Measurements from ENCODE around the gene NANOS3.

Gene NANOS3

DNA sequence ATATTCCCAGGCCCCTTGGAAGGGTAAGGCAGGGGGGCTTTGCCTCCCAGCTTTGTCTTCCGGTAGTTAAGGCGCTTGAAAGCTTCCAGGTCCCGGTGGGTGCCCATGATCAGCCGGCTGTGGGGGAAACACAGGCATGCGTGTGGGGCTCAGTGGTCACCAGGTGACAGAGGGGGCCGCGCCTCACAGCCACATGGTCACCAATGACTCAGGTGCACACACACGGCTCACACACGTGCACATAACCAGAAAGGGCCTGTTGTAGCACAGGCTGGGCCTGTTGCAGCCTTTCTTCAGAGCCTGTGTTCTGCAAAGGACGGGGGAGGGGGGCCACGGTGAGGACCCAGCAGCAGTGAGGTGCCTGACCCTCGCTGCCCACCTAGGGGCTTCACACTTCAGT is 5.9 kb downstream of the NANOS3 start:
- H3K9ac ChIP-seq (ENCODE audit: low read length) = no peak overlapping the region
- no peaks in the 10 kb centered on the region for H4K20me1 ChIP-seq (ENCODE audit: insufficient read depth, low read length)
- H3K4me2 ChIP-seq (ENCODE audit: low read length) = no peak overlapping the region
- no peak for TF ChIP-seq CTCF (IDR thresholded peaks at IDR 0.05; ENCODE audit: low read length)
- no peak for TF ChIP-seq EZH2 (IDR thresholded peaks at IDR 0.05; ENCODE audit: borderline replicate concordance, low read length)
- H3K9me3 ChIP-seq (ENCODE audit: low read length) = no peaks in the 10 kb centered on the region
- no peaks in the 10 kb centered on the region for H3K36me3 ChIP-seq (ENCODE audit: insufficient read depth, low read length)
- no peak overlapping the region for H3K27ac ChIP-seq (ENCODE audit: low read depth, low read length, poor library complexity, severe bottlenecking)
- no peaks in the 10 kb centered on the region for H3F3A ChIP-seq (ENCODE audit: insufficient read depth, low read length)
- no peaks in the 10 kb centered on the region for H3K9me2 ChIP-seq (ENCODE audit: low read depth, low read length)
- no peak overlapping the region for H3K4me3 ChIP-seq (ENCODE audit: low read depth, low read length, poor library complexity, severe bottlenecking)
- no peak overlapping the region for H2AFZ ChIP-seq (ENCODE audit: low read length)
- no peaks in the 10 kb centered on the region for H3K79me2 ChIP-seq (ENCODE audit: insufficient read depth, low read length)
- H3K4me1 ChIP-seq (ENCODE audit: insufficient read depth, low read length, severe bottlenecking) = peaks cover 5% of the 10 kb centered on the region
- peaks cover 9% of the 10 kb centered on the region; the same call in 1 of the 2 replicates for H3K27me3 ChIP-seq (ENCODE audit: insufficient read depth, low read length)

DNA sequence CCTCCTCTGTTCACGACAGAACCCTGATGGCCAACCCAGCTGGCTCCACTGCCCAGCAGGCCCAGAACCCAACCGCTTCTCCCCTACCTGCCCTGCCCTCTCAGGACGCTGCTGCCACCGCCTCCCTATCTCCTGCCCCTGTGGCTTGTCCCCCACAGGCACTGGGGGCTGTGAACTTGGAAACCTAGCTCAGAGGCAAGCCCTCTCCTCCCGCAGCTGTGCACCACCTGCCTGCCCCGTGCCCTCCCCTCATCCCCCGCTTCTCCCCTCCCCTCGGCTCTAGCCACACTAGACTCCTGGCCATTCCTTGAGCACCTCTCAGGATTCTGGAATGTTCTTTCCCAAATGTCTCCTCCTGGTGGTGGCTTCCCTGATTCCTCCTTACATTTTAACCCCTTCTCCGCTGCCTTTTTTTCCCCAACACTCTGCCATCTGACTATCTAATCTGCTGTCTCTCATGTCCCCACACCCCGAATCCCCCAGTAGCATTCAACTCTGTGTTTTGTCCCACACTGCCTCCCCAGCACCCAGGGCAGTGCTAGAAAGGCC is 6.7 kb downstream of the NANOS3 start:
- Histone ChIP-seq H3K9me3 (ENCODE audit: low read length) (no peaks in the 10 kb centered on the region), H3K27me3 (ENCODE audit: insufficient read depth, low read length) (peaks cover 9% of the 10 kb centered on the region; the same call in 1 of the 2 replicates), H3K9ac (ENCODE audit: low read length) (no peak overlapping the region), H3K4me3 (ENCODE audit: low read depth, low read length, poor library complexity, severe bottlenecking) (no peak overlapping the region), H3K4me1 (ENCODE audit: insufficient read depth, low read length, severe bottlenecking) (peaks cover 5% of the 10 kb centered on the region), H3K27ac (ENCODE audit: low read depth, low read length, poor library complexity, severe bottlenecking) (no peak overlapping the region), H3K36me3 (ENCODE audit: insufficient read depth, low read length) (no peaks in the 10 kb centered on the region), H3F3A (ENCODE audit: insufficient read depth, low read length) (no peaks in the 10 kb centered on the region), H3K79me2 (ENCODE audit: insufficient read depth, low read length) (no peaks in the 10 kb centered on the region), H3K4me2 (ENCODE audit: low read length) (no peak overlapping the region), H2AFZ (ENCODE audit: low read length) (no peak overlapping the region), H4K20me1 (ENCODE audit: insufficient read depth, low read length) (no peaks in the 10 kb centered on the region), H3K9me2 (ENCODE audit: low read depth, low read length) (no peaks in the 10 kb centered on the region)
- TF ChIP-seq EZH2 (IDR thresholded peaks at IDR 0.05; ENCODE audit: borderline replicate concordance, low read length) = no peak
- TF ChIP-seq CTCF (IDR thresholded peaks at IDR 0.05; ENCODE audit: low read length) = no peak

GRCh38 chr19:13884726-13885591 is 8.0 kb downstream of the NANOS3 start:
- Histone ChIP-seq H3K9me3 (ENCODE audit: low read length) (no peaks in the 10 kb centered on the region), H4K20me1 (ENCODE audit: insufficient read depth, low read length) (no peaks in the 10 kb centered on the region), H3K36me3 (ENCODE audit: insufficient read depth, low read length) (no peaks in the 10 kb centered on the region), H2AFZ (ENCODE audit: low read length) (no peak overlapping the region), H3K4me3 (ENCODE audit: low read depth, low read length, poor library complexity, severe bottlenecking) (no peak overlapping the region), H3K79me2 (ENCODE audit: insufficient read depth, low read length) (no peaks in the 10 kb centered on the region), H3K4me2 (ENCODE audit: low read length) (no peak overlapping the region), H3K9me2 (ENCODE audit: low read depth, low read length) (no peaks in the 10 kb centered on the region), H3K27ac (ENCODE audit: low read depth, low read length, poor library complexity, severe bottlenecking) (no peak overlapping the region), H3K27me3 (ENCODE audit: insufficient read depth, low read length) (peaks cover 12% of the 10 kb centered on the region; the same call in 1 of the 2 replicates), H3K9ac (ENCODE audit: low read length) (no peak overlapping the region), H3K4me1 (ENCODE audit: insufficient read depth, low read length, severe bottlenecking) (peaks cover 5% of the 10 kb centered on the region), H3F3A (ENCODE audit: insufficient read depth, low read length) (no peaks in the 10 kb centered on the region)
- TF ChIP-seq CTCF (IDR thresholded peaks at IDR 0.05; ENCODE audit: low read length) (no peak), EZH2 (IDR thresholded peaks at IDR 0.05; ENCODE audit: borderline replicate concordance, low read length) (no peak)
